IMR-90 (cell line): ENCODE measurements around the gene PSMD12. TPM values are rescaled to one million over a fixed set of nuclear protein-coding genes. Genes with fewer than 3 reads are reported as not detected.

Experiments
- ATAC-seq: fragments of 200-7000 bp; cut with Tn5 transposase; 2 replicates; pipeline ENCODE4 v1.9.1; 2020; ENCODE audit warnings: low read depth, mild to moderate bottlenecking, moderate library complexity
- BruUV-seq: library from RNA; stranded (reverse); fragments of 400-500 nt; replicated peaks from 2 replicates; lab custom pipeline; 2021; lab: Mats Ljungman, UMichigan
- CTCF ChIA-PET: fragments of 300-600 bp; formaldehyde crosslinking; extraction: SDS; loops from one replicate; lab custom pipeline; 2021; ENCODE audit warnings: antibody characterized with exemption; lab: Yijun Ruan, JAX
- POLR2A ChIA-PET: fragments of 300-600 bp; sonication (Branson Sonifier 250); formaldehyde crosslinking; loops from one replicate; lab custom pipeline; 2022; ENCODE audit warnings: antibody characterized with exemption; ENCODE audit not compliant: unreplicated experiment; lab: Charles Lee
- DNase-seq: peaks from one replicate; pipeline ENCODE4 v3.0.0; 2013
- H2AFZ ChIP-seq: replicated peaks from 2 replicates; pipeline ENCODE3; 2013; ENCODE audit warnings: low read length, mild to moderate bottlenecking; ENCODE audit not compliant: poor library complexity
- H2AK5ac ChIP-seq: 2 replicates; pipeline ENCODE4 v1.6.1; 2013; ENCODE audit warnings: low read depth, low read length, inconsistent platforms
- H2AK9ac ChIP-seq: replicated peaks from 2 replicates; pipeline ENCODE3; 2013; ENCODE audit warnings: mild to moderate bottlenecking, low read depth, low read length, moderate library complexity; ENCODE audit not compliant: poor library complexity
- H2BK120ac ChIP-seq: 2 replicates; pipeline ENCODE4 v1.6.1; 2013; ENCODE audit warnings: low read depth, low read length, inconsistent platforms
- H2BK15ac ChIP-seq: 3 replicates; pipeline ENCODE4 v1.6.1; 2013; ENCODE audit warnings: low read depth, low read length, inconsistent platforms
- H2BK20ac ChIP-seq: 2 replicates; pipeline ENCODE4 v1.6.1; 2013; ENCODE audit warnings: low read depth, mild to moderate bottlenecking, inconsistent platforms, low read length, moderate library complexity
- H2BK5ac ChIP-seq: 2 replicates; pipeline ENCODE4 v1.6.1; 2013; ENCODE audit warnings: mild to moderate bottlenecking, low read depth, low read length, inconsistent platforms; ENCODE audit not compliant: poor library complexity, severe bottlenecking
- H3K14ac ChIP-seq: replicated peaks from 2 replicates; pipeline ENCODE4 v1.6.1; 2013; ENCODE audit warnings: low read depth, low read length, inconsistent platforms
- H3K18ac ChIP-seq: 2 replicates; pipeline ENCODE4 v1.6.1; 2013; ENCODE audit warnings: low read depth, low read length, control low read depth
- H3K23ac ChIP-seq: 2 replicates; pipeline ENCODE4 v1.6.1; 2013; ENCODE audit warnings: low read depth, low read length, inconsistent platforms
- H3K27ac ChIP-seq: 2 replicates; pipeline ENCODE4 v1.5.1; 2013; ENCODE audit warnings: mild to moderate bottlenecking, control low read depth, low read length; ENCODE audit not compliant: insufficient read depth
- H3K27me3 ChIP-seq: 2 replicates; pipeline ENCODE4 v1.6.1; 2013; ENCODE audit warnings: low read length; ENCODE audit not compliant: control insufficient read depth, insufficient read depth
- H3K36me3 ChIP-seq: 2 replicates; pipeline ENCODE4 v1.6.1; 2013; ENCODE audit warnings: low read length, mixed read lengths; ENCODE audit not compliant: control insufficient read depth, insufficient read depth
- H3K4ac ChIP-seq: 2 replicates; pipeline ENCODE4 v1.6.1; 2013; ENCODE audit warnings: low read depth, low read length, inconsistent platforms
- H3K4me1 ChIP-seq: 2 replicates; pipeline ENCODE4 v1.6.1; 2013; ENCODE audit warnings: low read length, mixed read lengths; ENCODE audit not compliant: control insufficient read depth, insufficient read depth
- H3K4me2 ChIP-seq: 2 replicates; pipeline ENCODE4 v1.6.1; 2013; ENCODE audit warnings: low read depth, mild to moderate bottlenecking, control low read depth, low read length, moderate library complexity
- H3K4me3 ChIP-seq: 2 replicates; pipeline ENCODE4 v1.5.1; 2013; ENCODE audit warnings: low read depth, mild to moderate bottlenecking, control low read depth, low read length, moderate library complexity; ENCODE audit not compliant: insufficient read depth
- H3K56ac ChIP-seq: 2 replicates; pipeline ENCODE4 v1.6.1; 2013; ENCODE audit warnings: low read length, inconsistent platforms; ENCODE audit not compliant: insufficient read depth; ENCODE audit errors: extremely low read depth
- H3K79me1 ChIP-seq, 2 experiments: 2 replicates each; pipeline ENCODE4 v1.6.1; 2013; ENCODE audit warnings: low read length in 2 of 2, inconsistent platforms in 1 of 2, low read depth in 1 of 2
- H3K9ac ChIP-seq: 2 replicates; pipeline ENCODE4 v1.6.1; 2013; ENCODE audit warnings: low read depth, low read length, control low read depth
- H3K9me1 ChIP-seq: 2 replicates; pipeline ENCODE4 v1.6.1; 2013; ENCODE audit warnings: low read length, inconsistent platforms; ENCODE audit not compliant: insufficient read depth
- H3K9me3 ChIP-seq: 2 replicates; pipeline ENCODE4 v1.6.1; 2013; ENCODE audit warnings: low read length; ENCODE audit not compliant: control insufficient read depth, insufficient read depth
- H4K20me1 ChIP-seq: 2 replicates; pipeline ENCODE4 v1.6.1; 2013; ENCODE audit warnings: low read length, inconsistent platforms; ENCODE audit not compliant: insufficient read depth
- H4K5ac ChIP-seq: 2 replicates; pipeline ENCODE4 v1.6.1; 2013; ENCODE audit warnings: mild to moderate bottlenecking, low read depth, low read length, control low read depth
- H4K8ac ChIP-seq, 2 experiments: 2 replicates each; pipeline ENCODE4 v1.6.1; 2013; ENCODE audit warnings: low read depth in 2 of 2, low read length in 2 of 2, control low read depth in 1 of 2, inconsistent platforms in 1 of 2
- H4K91ac ChIP-seq: 2 replicates; pipeline ENCODE4 v1.6.1; 2013; ENCODE audit warnings: low read depth, low read length, inconsistent platforms; ENCODE audit not compliant: insufficient read depth
- BHLHE40 ChIP-seq: fragments of 150-350 bp; IDR thresholded peaks from 2 replicates; pipeline ENCODE4 v1.6.1; 2016; ENCODE audit warnings: mild to moderate bottlenecking, low read depth, low read length
- MXI1 ChIP-seq: IDR thresholded peaks from 2 replicates; pipeline ENCODE4 v1.6.1; 2012; ENCODE audit warnings: low read depth, mild to moderate bottlenecking, low read length, moderate library complexity, borderline replicate concordance
- RAD21 ChIP-seq: IDR thresholded peaks from 2 replicates; pipeline ENCODE4 v1.6.1; 2012; ENCODE audit warnings: low read length, improper control_type of control experiment
- RCOR1 ChIP-seq: IDR thresholded peaks from 2 replicates; pipeline ENCODE4 v1.6.1; 2012; ENCODE audit warnings: mild to moderate bottlenecking, low read length, improper control_type of control experiment; ENCODE audit not compliant: insufficient replicate concordance
- RFX5 ChIP-seq: IDR thresholded peaks from 2 replicates; pipeline ENCODE4 v1.8.0; 2012; ENCODE audit warnings: low read depth, mild to moderate bottlenecking, low read length, moderate library complexity
- WGBS, 2 experiments: methylation state at CpG; one replicate each; pipeline versions ENCODE4 v1.1.5 to v1.1.7; 2013; ENCODE audit warnings: missing lambda C conversion rate in 2 of 2; ENCODE audit not compliant: insufficient read length in 1 of 2; ENCODE audit errors: extremely low coverage in 2 of 2; 5-methylcytosine and 5-hydroxymethylcytosine counted together
- dilution Hi-C: fragments of 300-500 bp; cut with HindIII; formaldehyde crosslinking; loops from one replicate; pipeline ENCODE4 v1.14.3; 2018; ENCODE audit warnings: low sequenced_read_pairs; ENCODE audit not compliant: unreplicated experiment
- in situ Hi-C: fragments of 300-500 bp; cut with MboI; formaldehyde crosslinking; loops from 3 replicates; pipeline ENCODE4 v1.14.3; 2019; ENCODE audit warnings: low sequenced_read_pairs, inconsistent platforms, mixed read lengths
- intact Hi-C: fragments of 100-400 bp; cut with micrococcal nuclease; formaldehyde crosslinking; loops from 2 replicates; pipeline ENCODE4 v1.10.0; 2022
- polyA plus RNA-seq, 3 experiments: library from polyadenylated mRNA; depleted of rRNA; stranded (reverse); fragments of >200 nt; gene quantifications; 2 replicates each; pipeline ENCODE4 v1.2.3, GENCODE V29; 2012; ENCODE audit warnings: low replicate concordance in 1 of 3
- total RNA-seq: library from RNA; depleted of rRNA; stranded (reverse); fragments of >200 nt; gene quantifications from 2 replicates; pipeline ENCODE4 v1.2.3, GENCODE V29; 2012
- TF ChIP-seq, protein P1 (sequence below): fragments of 150-350 bp; IDR thresholded peaks from 2 replicates; pipeline ENCODE4 v1.6.1; 2017; ENCODE audit warnings: mild to moderate bottlenecking, antibody characterized with exemption, low read length, low read depth

PSMD12 gene
- total and polyA plus RNA-seq, 2 of the 4 experiments (the other 2 are of a cell fraction) = 17.9 to 39.7 TPM

DNA sequence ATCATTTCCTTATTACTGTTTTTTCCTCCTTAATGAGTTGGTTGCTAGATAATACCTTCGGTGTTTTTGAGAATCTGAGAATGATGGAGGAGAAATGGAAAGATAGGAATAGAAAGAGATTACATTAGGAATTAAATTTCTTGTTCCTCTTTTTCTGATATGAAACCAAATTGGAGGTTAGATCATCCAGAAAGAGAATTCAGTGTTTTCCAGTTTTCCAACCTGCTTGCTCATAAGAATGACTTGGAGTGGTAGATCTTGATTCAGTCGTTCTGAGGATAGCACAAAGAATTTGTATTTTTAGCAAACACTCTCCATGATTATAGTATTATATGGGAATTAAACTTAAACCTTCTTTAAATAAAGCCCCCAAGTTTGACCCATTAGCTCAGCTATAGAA is 46.6 kb upstream of the PSMD12 start:
- in situ Hi-C loops (no loop called here), intact Hi-C loops (no loop called here), dilution Hi-C loops (no loop called here)
- H2BK5ac ChIP-seq = no peak overlapping the region
- no peaks in the 10 kb centered on the region for H3K27me3 ChIP-seq
- no peak overlapping the region for H4K8ac ChIP-seq
- ATAC-seq (no peak), DNase-seq (no peak)
- H3K4me1 ChIP-seq = peaks cover 2% of the 10 kb centered on the region; the same call in 1 of the 2 replicates
- no peak for TF ChIP-seq RCOR1
- no peak for TF ChIP-seq BHLHE40
- TF ChIP-seq, protein P1, sequence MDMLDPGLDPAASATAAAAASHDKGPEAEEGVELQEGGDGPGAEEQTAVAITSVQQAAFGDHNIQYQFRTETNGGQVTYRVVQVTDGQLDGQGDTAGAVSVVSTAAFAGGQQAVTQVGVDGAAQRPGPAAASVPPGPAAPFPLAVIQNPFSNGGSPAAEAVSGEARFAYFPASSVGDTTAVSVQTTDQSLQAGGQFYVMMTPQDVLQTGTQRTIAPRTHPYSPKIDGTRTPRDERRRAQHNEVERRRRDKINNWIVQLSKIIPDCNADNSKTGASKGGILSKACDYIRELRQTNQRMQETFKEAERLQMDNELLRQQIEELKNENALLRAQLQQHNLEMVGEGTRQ = no peak
- no peak for TF ChIP-seq MXI1
- TF ChIP-seq RFX5 = no peak
- TF ChIP-seq RAD21 = no peak
- H4K5ac ChIP-seq = no peak overlapping the region
- CTCF ChIA-PET = no interaction called here
- H4K91ac ChIP-seq = no peak overlapping the region
- peaks cover 15 to 23% of the 10 kb centered on the region in 2 experiments for H3K79me1 ChIP-seq
- H3K18ac ChIP-seq = no peak overlapping the region
- H3K27ac ChIP-seq = no peak overlapping the region
- no peak overlapping the region for H2AK9ac ChIP-seq
- no peak overlapping the region for H2BK120ac ChIP-seq
- H2AFZ ChIP-seq = no peak overlapping the region
- no peaks in the 10 kb centered on the region for H4K20me1 ChIP-seq
- H3K9ac ChIP-seq = no peak overlapping the region
- H2BK20ac ChIP-seq = no peak overlapping the region
- peaks cover 3% of the 10 kb centered on the region; the same call in 1 of the 2 replicates for H3K9me1 ChIP-seq
- H2AK5ac ChIP-seq = no peak overlapping the region
- H3K14ac ChIP-seq = no peak overlapping the region
- no peak overlapping the region for H3K4ac ChIP-seq
- WGBS, 2 experiments = no CpG with 5 or more reads among the region's 2 CpGs
- H2BK15ac ChIP-seq = no peak overlapping the region
- no peak overlapping the region for H3K4me3 ChIP-seq
- POLR2A ChIA-PET = no interaction called here
- no peaks in the 10 kb centered on the region for H3K9me3 ChIP-seq
- no TSS peak for BruUV-seq
- no peak overlapping the region for H3K23ac ChIP-seq
- H3K36me3 ChIP-seq = no peaks in the 10 kb centered on the region
- H3K56ac ChIP-seq = no peak overlapping the region
- H3K4me2 ChIP-seq = no peak overlapping the region
